AML-193 (cell line): ENCODE measurements around the gene KRTAP5-6.
"Not testable (repeated sequence)": the region's sequence is repeated elsewhere in the genome, so short reads cannot be mapped to it uniquely, and the experiment has no call there.

Experiments
- DNase-seq, 2 experiments: peaks; one replicate each; lab custom pipeline; 2025; lab: John Stamatoyannopoulos, UW

KRTAP5-6 gene

DNA sequence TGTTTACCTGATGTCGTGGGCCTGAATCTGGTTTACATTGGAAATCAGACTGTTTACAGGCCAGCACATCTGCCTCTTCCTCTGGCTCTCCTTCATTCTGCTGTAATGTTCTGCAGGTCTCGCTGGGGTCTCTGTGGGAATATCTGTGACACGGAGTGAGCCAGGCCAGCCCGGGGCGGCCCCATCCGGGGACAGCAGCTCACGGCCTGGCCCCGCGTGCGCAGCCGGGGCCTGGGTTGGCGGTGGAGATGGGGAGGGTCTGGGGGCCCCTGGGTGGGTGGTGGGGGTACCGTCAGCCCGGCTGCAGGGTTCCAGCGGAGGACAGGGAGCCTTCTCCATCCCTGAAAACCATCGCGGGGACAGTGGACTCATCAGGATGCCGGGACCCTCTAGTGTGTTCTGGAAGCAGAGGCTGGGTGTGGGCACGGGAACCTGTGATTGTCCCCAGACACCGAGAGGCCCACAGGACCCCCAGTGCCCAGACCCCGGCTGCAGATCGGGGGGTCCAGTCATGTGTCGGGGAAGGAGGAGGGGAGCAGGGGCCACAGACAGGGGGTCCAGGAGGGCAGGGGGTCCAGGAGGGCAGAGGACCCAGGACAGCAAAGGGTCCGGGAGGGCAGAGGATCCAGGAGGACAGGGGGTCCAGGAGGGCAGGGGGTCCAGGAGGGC is 13.0 kb upstream of the KRTAP5-6 start:
- not testable (repeated sequence) for DNase-seq

DNA sequence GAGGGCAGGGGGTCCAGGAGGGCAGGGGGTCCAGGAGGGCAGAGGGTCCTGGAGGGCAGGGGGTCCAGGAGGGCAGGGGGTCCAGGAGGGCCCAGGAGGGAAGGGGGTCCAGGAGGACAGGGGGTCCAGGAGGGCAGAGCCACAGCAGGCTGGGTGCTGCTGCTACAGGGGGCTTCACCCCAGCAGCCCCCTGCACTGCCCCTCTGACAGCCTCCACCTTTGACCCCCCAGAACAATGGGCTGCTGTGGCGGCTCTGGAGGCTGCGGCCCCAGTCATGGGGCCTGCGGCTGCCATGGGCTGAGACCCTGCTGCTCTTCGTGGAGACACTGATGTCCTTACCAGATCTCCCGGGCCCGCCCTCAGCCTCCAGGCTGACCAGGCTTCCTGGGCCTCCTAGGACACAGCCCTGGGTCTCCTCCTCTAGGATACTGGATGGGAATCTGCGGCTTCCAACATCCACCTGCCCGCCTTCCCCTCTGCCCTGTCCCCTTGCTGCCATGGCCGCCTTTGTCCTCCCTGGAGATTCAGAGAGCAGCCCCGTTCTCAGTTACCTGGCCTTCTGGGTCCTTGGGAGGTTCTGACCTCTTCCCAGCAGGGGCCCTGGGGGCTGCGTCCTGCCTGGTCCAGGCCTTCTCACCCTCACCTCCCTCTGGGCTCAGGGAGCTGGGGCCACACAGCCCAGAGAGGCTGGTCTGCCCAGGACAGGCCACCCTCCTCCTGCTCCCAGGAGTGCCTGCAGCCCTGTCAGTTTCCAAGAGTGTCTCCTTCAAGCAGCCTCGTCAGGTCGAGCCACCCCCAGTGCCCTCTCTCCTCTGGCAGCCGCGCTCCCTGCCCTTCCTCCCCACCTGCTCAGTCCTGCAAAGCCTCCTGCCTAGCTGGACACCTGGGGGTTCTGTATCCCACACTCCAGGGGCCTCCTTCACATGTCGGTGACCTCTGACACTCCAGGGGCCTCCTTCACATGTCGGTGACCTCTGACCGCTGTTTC is 11.8 kb upstream of the KRTAP5-6 start:
- not testable (repeated sequence) for DNase-seq

DNA sequence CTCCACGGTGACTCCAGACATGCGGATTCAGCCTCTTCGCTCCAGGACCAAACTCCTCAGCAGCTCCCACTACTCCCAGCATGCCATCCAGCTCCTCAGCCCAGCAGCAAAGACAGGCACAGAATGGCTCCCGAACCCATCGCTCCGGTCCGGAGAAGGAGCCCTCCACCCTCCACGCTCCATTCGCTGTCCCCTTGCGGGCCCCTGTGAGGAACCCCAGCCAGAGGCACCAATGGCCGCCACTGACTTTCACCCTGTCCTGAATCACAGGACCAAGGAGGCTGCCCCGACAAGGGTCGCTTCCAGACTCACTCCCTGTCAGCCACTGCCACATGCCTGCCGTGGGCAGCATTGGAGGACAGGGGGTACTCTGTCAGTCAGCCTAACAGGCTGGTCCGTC is 10.8 kb upstream of the KRTAP5-6 start:
- not testable (repeated sequence) for DNase-seq

DNA sequence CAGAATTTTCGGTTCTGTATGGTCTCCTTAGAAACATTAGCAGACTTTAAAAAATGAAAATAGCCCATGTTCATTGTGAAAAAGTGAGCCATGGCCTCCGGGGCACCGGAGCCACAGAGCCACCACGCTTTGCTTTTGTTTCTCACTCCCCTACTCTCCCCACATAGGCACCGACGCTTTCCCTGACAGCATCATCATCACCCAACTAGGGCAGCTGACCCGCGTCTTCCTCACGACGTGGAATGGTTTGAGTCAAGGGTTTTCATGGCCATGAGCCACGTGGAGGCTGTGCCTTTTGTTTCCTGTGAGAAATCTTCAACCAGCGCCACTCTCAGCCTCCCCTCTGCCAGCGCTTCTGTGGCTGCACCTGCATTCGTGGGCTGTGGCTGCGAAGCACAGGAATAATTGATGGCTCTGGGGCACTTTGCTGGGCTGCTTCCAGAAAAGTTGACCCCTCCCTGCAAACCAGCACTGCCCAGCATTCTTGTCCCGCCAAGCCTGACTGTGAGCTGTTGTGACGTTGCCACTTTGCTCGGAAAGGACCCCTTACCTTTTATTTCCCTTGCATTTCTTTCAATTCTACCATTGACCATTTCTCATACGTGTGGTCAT is 8.6 kb upstream of the KRTAP5-6 start:
- not testable (repeated sequence) for DNase-seq

DNA sequence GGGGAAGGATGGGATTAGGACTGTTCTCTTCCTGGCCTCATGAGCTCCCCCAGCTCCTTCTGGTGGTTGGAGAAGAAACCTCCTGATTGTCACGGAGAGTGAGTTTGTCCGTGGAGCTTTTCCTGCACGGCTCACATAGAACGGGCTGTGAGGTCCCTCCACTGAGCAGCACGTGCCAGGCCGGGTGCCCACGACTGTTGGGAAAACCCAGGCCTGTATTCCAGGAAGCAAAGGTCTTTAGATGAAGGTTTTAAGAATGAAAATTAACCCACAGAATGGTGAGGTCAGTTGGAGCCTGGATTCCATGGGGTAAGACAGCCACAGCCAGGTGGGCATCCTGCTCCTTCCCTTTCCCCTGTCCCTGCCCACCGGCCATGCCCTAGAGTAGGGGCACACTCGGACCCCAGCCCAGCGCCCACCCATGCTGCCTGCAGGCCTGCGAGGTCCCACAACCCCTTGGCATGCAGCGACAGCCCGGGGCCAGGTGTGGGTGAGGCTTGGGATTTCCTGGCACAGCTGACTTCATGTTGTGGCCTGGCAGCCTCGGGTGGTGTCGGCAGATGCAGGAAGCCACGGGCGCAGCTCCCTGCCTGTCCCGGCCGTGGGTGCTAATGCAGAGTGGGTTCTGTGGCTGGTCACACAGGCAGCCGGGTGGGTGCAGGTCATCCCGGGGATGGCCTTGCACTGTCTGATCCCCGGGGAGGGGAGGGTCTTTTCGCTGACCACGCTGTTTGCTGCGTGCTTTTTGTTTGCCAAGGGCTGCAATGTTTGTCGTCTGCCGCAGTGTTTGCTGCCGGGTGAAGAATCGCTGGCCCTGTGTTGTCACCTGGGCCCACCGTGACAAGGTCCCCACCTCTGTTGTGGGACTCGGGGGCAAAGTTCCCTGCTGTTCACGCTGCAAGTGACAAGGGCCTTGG is 7.5 kb upstream of the KRTAP5-6 start:
- DNase-seq, result not testable (repeated sequence)

DNA sequence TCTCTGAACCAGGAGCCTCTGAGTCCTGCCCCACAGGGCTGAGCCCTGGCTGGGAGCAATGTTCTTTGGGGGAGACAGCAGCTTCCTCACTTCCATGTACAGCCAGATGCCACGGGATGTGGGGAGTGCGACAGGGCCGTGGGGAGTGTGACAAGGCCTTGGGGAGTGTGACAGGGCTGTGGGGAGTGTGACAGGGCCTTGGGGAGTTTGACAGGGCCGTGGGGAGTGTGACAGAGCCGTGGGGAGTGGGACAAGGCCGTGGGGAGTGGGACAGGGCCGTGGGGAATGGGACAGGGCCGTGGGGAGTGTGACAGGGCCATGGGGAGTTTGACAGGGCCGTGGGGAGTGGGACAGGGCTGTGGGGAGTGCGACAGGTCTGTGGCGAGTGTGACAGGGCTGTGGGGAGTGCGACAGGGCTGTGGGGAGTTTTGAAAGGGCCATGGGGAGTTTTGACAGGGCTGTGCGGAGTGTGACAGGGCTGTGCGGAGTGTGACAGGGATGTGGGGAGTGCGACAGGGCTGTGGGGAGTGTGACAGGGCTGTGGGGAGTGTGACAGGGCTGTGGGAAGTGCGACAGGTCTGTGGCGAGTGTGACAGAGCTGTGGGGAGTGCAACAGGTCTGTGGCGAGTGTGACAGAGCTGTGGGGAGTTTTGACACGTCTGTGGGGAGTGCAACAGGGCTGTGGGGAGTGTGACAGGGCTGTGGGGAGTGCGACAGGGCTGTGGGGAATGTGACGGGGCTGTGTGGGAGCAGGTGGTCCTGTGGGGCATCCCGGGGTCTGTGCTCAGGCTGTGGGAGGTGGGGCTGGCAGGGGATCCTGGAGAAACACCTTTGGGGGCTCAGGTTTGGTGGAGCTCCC is 6.6 kb upstream of the KRTAP5-6 start:
- no peak for DNase-seq

DNA sequence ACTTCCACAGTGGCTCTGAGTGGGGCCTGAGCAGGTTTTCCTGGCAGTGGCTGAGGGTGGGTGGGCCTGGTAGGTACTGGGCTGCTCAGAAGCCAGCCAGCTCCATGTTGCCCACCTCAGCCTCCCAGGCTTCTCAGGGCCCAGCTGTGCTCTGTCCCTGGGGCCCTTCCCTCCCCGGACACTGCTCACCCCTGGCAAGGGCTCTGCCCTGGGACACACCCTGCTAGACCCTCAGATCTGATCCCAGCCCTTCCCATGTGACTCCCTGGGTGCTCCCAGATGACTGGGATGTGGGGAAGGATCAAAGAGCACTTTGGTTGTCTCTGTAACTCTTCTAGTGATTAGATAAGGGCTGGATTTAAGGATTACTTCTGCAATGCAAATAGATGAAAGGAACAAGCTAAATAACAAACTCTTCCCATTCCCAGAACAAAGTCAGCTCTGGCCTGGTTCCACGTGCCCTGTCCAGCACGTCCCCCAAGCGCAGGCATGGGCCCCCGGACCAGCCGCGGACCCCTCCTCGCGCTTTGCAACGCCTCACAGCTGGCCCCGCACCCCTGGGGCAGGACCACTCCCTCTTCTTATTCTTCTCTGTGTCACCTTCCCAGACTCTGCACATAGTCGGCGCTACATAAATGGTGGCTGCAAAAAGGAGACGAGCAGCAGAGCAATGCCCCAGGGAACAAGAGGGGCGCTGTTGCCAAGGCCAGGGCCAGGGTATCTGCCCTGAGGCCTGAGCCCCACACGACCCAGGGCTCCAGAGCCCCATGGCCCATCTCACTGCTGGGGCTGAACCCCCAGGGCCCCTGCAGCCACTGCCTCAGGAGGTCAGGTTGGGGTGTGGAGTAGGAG is 5.7 kb upstream of the KRTAP5-6 start:
- DNase-seq, result no peak

DNA sequence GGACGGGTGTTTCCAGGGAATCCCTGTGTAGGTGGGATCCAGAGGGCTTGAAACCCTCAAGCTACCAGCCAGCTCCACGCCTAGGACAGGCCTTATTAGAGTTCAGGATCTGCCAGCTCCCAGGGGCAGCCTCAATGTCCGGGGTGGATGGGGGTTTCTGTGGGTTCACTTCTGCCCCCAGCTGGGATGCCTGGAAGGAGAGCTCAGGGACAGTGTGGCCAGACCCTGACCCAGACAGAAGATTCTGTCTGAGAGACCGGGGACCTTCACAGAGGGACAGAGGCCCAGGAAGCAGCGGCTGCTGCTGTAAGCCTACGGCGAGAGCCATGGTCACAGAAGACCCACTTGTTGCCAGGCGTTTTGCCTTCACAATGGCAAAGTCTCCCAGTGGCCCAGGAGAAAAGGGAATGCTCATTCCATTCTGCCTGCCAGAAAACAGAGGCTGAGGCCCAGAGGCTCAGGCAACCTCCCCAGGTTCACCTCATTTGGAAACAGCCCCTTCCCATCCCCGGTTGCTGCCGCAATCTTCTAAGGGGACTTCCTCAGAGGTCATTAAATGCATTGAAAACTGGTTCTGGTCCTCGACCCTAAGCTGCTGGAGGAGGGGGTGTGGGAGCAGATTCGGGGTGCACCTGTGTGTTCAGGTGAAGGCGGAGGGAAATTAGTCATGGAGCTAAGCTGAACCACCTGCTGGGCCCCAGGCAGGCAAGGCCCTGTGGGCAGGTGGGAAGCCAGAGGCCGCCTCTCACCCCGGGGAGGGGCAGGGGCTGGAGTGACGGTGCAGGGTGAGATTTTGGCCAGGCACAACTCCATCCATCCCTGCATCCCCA is 4.9 kb upstream of the KRTAP5-6 start:
- DNase-seq, result no peak

DNA sequence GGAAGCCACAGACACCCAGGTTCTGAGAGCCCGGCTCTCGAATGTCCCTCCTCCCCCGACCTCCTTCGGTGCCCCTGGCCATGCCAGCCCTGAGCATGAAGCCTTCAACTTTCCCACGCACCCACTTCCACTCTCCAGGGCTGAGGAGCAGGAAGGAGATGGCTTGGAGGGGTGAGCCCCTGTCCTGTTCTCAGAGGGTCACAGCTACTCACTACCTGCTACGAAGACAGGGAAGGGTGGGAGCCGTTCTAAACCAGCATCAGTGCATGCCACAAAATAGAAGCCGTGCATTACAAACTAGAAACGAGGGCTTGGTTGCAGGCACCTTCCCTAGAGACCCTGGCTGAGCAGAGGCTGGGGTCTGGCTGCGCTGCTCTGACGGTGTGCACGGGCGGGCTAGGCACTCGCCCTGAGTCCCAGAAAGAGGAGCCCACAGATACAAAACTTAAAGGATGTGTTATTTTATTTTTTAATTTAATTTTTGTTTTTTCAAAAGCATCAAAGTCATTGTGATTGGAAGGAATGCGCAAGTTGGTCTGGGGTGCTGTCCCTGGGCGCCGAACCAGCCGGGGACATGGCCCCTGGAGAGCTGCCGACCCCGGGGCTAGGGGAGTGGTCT is 4.2 kb upstream of the KRTAP5-6 start:
- DNase-seq, result no peak

DNA sequence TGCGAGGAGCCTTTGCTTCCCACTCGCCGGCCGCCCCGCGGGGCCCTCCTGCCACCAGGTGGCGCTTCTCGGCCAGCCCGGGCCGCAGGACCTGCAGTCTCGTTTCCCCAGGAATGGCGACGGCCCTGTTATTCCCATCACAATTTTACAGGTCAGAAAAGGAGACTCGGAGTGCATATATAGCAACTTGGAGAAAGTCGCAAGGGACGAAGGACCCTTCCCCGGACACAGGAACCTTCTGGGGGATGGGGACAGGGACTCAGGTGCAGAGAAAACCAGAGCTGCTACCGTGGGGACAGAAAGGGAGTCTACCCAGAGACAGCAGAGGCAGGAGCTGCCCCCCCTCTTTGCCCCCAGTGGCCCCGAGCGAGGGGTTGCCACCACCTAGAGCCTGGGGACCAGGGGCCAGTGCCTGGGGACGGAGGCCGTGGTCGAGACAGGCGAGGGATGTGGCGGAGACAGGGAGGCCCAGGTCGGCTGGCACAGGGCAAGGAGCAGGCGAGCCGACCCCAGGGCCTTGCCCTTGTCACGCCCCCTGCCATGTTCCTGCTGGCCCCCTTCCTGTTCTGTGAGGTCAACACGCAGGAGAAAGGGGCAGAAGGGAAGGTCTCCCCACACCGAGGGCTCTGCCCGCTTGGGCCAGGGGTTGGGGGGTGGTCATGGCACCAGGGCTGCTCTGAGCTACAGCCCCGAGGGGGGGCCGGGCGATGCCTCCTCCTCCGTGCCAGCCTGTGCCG is 3.5 kb upstream of the KRTAP5-6 start:
- peak; percentile 8 to 32 for DNase-seq

DNA sequence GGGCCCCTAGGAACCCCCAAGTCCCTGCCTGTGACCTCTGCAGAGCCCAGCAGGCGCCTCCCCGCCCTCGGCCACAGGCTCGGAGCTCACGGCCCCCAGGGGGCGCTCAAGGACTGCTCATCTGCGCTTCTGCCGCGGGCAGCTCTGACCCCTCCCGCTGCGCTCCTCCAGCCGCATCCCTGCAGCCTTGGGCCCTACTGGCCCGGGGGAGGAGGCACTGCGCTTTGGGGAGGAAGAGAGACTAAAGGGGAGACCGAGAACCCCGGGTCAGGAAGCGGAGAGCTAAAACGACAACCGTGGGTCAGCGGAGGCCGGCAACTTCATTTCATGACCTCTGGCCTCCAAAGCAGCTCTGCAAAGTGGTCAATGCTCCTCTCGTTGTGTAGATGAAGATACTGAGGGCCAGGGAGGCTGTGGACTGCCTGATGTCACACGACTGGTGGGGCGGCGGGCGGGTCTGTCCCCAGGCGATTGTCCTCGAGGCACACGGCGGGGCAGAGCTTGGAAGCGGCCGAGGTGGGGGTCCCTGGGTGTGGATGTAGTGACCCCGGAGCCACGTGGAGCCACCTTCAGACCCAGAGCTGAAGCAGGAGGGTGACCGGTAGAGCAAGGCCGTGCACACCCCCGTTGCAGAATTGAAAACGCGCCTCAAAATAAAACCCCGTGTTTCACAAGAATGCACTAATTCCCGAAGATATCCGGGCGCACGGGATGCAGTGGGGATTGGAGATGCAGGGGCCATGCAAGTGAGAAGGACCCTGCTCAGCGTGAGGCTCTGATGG is 2.7 kb upstream of the KRTAP5-6 start:
- DNase-seq, result peak; percentile 71 to 77

DNA sequence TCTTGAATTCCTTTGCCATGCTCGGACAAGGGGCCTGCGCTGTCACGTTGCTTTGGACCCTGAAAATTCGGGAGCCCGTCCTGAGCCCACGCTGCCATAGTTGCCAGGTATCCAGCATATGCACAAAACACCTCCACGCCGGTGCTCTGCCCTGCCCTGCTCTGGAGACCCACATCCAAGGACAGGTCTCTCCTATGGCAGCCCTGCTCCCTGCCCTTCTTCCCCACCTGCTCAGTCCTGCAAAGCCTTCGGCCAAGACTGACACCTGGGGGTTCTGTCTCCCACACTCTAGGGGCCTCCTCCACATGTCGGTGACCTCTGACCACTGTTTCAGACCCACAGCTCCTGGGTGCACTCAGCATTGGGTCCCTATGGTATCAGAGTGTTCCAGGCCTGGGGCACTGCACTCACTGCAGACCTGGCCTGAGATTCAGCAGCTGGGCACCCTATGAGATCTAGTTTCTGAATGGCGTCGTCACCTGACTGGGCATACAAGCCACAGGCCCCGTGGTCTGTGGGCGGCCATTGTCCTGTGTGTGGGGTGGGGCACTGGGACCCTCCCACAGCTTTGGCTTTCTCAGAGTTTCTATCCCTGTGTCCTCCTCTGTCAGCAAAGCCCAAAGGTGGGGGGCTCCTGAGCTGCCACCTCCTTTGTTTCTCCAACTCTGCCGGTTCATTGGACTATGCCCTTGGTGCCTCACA is 2.0 kb upstream of the KRTAP5-6 start:
- no peak for DNase-seq

DNA sequence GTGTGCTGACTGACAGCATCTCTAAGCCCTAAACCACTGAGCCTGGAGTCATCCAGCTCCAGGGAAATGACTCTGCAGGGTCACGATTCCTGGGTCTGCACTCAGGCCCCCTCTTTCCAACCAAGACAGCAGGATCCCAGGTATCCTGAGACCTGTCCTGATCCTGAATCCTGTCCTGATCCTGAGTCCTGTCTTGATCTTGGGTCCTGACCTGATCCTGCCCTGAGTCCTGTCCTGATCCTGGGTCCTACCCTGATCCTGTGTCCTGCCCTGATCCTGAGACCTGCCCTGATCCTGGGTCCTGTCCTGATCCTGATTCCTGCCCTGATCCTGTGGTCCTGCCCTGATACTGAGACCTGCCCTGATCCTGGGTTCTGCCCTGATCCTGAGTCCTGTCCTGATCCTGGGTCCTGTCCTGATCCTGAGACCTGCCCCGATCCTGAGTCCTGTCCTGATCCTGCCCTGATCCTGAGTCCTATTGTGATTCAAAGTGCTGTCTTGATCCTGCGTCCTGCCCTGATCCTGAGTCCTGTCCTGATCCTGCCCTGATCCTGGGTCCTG is 1.4 kb upstream of the KRTAP5-6 start:
- DNase-seq, result no peak

DNA sequence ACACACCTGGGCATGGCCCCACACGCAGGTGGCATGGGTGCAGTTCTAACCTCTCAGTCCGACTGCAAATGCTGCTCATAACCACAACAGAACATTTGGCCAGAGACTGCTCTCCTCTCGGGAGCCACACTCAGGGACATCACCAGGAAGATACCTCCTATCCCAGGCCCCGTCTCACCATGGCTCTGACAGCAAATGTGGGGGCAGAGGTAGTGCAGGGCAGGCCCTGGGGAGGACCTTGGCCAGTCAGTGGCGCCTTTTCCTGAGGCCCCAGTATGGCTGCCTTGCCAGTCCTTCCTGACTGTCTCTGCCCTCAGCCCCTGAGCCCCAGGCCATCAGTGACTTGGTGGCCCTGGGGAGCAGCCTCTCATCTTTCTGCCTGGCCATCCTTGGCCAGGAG is 2.8 kb downstream of the KRTAP5-6 start:
- no peak for DNase-seq

DNA sequence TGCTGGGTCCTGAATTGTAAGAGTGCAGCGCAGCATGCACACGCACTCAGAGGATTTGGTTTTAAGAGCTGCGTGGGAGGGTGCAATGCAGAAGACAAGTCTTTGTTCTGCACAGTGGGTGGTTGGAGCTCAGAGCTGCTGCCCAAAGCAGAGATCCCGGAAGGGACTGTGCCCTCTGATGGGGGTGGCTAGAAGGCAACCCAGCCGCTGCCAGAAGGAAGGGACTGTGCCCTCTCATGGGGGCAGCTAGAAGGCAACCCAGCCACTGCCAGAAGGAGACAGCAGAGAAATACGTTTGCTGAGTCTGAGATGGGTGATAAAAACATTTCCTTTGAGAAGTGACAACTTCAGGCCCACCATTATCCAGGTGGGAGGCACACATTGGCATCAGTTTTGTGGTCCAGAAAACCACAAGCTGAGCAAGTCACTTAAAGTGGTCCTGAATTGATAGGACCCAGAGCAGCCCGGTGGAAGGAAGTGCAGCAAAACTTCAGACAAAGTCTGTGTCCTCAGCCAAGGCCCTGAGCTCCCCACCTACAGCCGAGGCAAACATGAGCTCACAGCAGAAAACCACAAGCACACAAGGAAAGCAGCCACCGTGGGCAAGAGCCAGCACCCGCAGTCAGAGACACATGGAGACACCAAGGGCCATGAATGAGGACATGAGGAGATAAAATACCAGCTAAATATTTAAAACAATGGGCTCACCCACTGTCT is 4.3 kb downstream of the KRTAP5-6 start:
- DNase-seq, result no peak
